Fibroblast of skin of abdomen (primary cell): Measurements from ENCODE around the gene TIPRL.
A peak's percentile ranks its signal among the peaks of the same experiment; 100 is the strongest.
"Not testable (repeated sequence)": the region's sequence is repeated elsewhere in the genome, so short reads cannot be mapped to it uniquely, and the experiment has no call there.

Experiments used
- DNase-seq: peaks from one replicate; pipeline ENCODE4 v3.0.0-alpha.2; 2013

Gene TIPRL

DNA sequence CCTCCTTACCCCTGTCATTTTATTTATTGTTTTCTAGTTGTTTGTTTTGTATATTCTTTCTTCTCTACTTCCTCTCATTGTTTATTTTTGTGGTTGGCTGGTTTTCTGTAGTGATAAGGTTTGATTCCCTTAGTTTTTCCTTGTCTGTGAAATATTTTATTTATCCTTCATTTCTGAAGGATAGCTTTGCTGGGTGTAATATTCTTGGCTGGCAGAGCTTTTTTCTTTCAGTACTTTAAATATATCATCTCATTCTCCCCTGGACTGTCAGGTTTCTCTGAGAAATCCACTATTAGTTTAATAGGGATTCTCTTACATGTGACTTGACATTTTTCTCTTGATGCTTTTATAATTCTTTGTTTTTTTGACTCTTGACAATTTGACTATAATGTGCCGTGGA lies 18.8 kb upstream of the TIPRL start:
- DNase-seq, result no peak

DNA sequence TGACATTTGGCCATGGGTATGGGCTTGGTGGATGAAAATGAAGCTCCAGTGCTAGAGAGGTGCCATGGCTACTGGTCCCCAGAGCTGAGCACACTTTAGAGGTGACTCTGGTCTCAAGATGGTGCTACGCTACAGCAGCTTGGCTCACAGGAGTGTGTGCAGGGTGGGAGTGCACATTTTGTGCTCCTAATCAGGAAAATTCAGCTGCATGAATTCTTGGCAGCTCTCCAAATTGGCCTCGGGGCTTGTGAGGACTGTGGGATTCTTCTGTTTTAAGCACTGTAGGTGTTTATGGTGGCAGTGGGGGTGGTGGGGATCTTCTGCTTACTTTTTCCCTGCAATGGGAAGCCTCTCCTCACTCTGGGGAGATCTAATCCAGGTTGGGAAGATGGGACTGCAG lies 17.3 kb upstream of the TIPRL start:
- no peak for DNase-seq

DNA sequence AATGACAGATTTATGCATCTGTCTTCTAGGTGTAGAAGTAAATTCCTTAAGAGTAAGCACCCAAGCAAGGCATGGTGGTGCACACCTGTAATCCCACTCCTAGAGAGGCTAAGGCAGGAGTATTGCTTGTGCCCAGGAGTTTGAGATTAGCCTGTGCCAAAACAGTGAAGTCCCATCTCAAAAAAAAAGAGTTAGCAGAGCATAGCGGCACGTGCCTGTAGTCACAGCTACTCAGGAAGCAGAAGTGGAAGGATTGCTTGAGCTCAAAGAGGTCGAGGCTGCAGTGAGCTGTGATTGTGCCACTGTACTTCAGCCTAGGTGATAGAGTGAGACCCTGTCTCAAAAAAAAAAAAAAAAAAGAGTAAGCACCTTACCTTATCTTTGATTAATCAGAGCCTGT lies 15.1 kb upstream of the TIPRL start:
- no peak for DNase-seq

DNA sequence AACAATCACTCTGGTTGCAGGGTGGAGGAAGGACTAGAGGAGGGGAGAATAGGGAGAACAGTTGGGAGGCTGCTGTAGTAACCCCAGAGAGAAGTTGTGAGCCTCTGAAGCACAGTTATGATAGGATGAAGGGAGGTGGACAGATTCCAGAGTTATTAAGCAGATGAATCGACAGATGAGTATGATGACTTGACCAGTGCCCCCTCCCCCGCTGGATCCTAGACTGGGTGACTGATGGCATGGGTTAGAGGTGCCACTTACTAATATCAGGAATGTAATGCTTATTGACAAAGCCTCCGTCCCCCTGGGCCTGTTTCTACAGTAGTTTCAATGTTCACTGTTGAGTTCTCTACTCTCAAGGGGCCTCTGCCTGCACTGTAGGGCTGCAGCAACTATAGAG lies 14.0 kb upstream of the TIPRL start:
- peak; percentile 41 for DNase-seq

DNA sequence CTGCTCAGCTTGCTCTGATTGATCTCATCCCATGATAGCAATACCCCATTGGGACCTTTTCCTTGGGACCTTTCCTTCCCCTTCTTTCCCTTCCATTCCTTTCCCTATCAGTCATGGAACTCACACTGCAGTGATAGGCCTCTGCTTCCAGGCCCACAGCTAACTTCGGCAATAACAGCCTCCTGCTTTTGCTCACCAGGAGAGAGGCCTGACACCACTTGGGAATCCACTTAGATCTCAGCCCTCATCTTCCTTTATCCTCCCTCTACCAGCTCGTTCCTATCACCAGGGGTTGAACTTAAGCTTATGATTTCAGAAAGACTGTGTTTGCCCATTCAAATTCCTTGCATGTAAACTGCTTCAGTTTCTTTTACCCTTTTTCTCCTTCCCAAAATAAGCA lies 11.0 kb upstream of the TIPRL start:
- no peak for DNase-seq

DNA sequence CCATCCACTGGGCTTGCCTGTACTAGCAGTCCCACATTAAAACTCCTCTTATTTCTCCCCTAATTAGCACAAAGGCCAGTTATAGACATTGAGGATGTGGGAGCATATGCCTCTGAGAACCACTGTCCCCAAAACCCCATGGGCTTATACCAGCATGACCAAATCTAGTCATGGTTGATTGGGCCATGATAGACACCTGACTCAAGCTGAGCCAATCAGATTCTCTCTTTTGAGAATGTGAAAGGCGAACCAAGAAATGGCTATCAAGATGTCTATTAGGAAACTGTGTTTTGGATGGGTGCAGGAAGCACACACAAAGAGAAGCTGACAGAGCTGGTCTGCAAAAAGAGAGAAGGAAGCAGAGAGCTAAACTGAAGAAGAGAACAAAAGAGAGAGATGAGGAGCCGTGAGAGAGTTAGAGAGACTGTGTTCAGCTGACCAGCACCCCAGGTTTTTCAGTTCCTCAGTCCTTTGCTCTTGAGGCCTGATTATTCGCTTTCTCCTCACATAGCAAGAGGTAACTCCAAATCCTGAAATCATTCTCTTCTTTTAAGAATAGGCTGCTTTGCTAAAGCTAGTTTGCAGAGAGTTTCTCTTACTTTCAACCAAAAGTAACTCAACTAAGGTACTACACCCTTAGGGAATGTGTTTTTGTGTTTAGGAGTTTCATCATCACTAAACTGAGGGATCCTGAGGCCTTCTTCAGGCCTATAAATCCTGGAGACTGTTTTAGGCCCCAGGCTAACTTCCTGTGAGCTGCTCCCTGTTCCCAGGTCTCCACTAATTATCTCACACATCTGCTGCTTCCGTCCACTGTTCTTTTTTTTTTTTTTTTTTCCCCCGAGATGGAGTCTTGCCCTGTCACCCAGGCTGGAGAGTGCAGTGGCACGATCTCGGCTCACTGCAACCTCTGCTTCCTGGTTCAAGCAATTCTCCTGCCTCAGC lies 7.9 kb upstream of the TIPRL start:
- no peak for DNase-seq

DNA sequence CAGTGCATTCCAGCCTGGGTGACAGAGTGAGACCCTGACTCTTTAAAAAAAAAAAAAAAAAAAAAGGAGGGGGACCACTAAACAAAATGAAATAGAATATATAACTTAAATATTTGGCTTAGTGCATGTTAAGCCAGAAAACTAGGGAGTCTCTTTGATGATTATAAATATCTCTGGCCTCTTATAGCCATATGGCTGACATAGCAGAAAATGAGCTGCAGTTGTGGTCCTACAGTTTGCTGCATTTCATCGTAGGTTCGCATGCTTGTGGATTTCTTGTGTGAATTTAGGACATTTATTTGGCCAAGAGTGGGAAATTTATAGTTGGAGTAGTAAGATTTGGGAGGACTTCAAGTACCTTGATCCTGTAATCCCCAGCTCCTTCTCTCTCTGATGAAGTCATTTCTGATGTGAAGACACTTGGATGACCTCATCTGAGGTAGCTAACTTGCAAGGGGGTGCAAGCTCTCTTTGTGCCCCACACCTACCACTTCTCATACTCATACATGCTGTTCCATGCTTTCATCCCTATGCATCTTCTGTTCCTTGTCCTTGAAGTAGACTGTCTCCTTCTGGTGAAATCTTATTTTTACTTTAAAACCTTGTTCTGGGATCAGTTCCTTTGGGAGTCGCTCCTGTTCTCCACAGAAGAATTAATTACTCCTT lies 6.4 kb upstream of the TIPRL start:
- no peak for DNase-seq

DNA sequence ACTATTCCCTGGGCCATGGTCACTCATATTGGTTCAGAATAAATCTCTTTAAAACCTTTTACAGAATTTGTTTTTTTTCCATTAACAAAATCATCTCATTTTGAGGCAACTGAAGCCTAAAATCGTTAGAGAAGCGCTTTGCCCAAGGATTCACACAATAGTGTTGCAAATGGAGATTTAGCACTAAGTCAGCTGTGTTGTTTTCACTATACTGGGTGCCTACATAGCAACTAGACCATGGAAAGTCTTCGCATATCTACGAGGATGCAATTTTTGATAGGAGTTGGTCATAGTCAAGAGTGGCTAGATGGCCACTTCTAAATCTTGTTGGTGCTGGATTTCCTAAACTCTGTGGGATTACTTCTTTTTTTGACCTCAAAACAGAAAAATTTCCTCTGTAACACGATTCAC lies 530 bp upstream of the TIPRL start:
- DNase-seq, result no peak

DNA sequence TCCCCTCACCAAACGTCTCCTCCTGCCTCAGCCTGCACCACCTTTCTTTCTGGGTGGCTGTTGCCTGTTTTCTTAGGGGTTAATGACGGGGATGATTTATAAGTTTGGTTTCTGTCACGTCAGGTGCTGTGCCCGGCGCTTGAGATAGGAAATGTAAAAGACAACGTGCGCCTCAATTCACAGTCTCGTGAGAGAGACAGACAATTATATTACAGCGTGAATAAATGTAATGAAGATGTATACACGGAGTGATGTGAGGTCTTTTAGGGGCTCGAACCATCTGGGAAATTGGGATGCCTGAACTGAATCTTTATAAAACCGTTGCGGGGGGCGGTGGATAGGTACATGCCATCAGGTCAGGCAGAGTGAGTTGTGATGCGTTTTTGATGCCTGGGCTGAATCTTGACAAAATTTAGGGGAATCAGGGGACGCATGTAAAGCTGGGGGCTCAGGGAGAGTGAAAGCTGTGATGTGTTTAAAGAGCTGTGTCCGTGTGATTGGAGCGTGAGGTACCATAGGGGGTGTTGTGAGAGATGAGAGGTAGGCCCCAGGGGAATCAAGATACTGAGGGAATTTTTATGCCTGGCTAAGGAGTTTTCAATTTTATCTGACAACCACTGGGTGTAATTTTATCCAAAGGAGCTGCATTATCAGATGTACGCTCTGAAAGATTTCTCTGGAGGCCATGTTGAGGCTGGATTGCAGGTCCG lies 831 bp downstream of the TIPRL start:
- DNase-seq, result peak; percentile 18

DNA sequence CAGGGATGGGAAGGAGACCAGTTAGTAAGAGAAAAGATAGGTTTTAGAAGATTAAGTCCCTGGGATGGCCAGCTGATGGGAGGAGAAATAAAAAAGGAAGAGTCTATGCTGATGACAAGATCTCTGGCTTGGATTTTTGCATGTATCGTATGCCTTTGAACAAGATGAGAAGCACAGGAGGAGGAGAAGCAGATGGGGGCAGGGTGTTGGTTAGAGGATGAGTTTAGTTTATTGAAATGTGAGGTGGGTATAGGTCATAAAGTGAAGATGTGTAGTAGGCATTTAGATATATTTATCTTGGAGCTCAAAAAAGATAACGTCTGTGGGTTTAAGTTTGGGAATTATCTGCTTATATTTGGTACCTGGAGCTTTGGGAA lies 1.4 kb downstream of the TIPRL start:
- no peak for DNase-seq

DNA sequence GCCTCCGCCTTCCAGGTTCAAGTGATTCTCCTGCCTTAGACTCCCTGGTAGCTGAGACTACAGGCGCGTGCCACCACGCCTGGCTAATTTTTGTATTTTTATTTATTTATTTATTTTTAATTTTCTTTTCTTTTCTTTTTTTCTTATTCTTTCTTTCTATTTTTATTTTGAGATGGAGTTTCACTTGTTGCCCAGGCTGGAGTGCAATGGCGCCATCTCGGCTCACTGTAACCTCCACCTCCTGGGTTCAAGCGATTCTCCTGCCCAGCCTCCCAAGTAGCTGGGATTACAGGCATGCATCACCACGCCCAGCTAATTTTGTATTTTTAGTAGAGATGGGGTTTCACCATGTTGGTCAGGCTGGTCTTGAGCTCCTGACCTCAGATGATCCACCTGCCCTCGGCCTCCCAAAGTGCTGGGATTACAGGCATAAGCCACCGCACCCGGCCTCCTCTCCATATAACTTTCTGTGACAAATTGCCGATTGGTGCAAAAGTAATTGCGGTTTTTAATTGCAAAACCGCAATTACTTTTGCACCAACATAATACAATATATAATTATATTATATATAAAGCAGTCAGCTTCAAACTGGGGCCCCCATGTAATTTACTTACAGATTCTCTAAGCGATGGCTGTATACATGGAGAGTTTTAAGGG lies 2.4 kb downstream of the TIPRL start:
- DNase-seq, result not testable (repeated sequence)

DNA sequence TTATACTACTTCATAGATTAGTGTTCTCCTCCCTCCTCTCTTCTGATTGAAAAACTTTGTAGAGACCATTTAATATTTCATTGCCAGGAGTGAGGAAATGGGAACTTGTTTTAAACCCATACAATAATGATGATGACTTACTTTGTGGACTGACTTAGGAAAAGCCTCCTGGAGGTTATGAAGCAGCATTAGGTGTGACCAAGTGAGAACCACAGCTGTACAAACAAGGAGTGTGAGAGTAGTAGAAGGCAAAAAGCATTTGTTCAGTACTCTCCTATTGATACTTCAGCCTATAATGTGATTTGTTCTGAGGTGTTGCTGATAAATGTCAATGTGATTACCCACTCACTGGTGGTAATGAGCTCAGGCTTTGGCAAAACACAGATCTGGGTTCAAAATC lies 8.4 kb downstream of the TIPRL start:
- DNase-seq, result no peak

DNA sequence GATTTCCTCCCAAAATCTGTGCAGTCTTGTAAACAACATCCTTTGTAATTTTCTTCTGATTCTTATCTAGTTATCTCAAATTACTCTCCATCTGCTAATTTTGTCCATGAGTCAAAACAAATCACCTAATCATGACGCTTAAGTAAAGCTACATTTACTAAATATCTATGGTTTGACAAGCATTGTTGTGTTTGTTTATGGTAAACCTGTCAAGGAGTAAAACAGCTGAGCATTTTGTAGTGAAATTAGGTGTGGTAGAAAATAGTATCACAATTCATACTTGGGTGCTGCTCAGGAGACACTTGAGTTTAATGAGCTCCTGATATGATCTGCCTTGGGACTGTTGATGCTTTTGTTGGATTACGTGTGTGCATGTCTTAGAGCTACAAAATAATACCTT lies 11.6 kb downstream of the TIPRL start:
- no peak for DNase-seq

DNA sequence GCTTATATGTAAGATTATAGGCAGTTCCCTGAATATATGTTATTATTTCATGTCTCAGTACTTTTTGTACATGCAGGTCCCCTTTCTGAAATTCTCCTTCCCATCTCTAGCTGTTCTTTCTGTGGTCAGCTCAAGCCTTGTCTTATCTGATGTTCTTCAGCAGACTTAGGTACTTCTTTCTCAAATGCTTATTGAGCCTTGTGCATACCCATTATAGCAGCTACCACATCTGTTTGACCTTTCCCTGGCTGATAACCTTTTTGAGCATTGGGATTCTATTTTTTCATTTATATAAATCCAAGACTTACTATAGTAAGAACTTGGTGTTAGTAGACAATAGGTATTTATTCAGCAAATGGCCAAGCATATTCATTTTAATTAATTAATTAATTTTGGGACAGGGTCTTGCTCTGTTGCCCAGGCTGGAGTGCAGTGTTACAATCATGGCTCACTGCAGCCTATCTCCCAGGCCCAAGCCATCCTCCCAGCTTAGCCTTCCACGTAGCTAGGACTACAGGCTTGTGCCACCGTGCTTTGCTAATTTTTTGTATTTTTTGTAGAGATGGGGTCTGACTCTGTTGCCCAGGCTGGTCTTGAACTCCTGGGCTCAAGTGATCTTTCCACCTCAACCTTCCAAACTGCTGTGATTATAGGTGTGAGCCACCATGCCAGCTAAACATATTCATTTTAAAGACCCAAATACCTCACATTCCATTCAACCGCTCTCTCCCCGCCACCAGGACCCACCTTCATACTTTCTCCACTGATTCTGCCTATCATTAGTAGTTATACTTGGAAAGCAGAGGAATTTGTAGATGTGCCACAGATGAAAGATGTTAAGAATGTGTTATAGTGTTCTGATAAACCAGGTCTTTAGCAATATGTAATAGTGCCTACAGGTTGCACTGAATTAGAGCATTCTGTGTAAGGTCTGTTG lies 16.7 kb downstream of the TIPRL start:
- DNase-seq, result no peak

DNA sequence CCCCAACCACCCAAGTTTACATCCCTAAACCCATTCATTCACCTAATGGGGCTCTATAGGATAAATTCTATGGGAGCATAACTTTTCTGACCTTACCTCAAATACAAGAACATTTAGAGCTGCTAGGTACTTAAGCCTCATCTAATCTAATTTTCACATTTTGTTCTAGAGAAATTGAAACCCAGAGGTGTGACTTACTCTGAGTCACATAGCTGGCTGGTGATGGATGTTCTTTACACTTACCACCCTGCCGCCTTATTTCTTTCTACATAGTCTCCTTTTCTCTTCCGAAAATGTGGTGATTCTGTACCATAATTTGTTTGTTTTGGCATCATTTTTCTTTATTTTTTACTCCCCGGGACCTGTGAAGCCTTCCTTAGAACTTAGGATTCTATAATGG lies 20.3 kb downstream of the TIPRL start:
- DNase-seq, result no peak

DNA sequence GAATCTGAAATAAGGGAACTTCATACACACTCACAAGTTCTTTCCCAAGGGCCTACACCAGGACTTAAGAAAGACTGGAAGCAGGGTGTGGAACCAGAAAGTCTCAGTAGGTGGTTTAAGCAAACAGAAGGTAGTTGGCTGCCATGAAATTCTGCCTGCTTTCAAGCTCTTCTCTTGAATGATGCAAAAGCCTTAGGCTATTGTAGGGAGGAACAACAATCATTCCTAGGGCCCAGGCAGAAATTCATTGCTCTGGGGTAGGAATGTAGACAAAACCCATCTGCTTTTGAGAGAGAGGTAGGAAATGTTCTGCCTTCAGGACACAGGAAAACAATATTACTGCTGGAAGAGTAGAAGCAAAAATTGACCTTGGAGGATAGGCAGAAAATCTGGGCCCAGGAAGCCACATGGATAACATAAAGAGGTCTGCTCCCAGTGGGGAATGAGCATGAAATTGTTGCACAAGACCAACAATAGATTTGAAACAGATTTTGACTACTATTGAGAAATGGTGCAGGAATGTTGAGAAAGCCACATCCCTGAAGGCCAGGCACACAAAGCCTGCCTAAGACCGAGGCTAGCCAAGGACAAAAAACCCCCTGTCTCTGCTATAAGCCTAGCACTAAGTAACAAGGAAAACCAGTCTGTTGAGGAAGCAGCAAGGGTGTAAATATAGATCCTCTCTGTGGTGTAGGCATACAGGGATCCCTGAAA lies 24.3 kb downstream of the TIPRL start:
- DNase-seq, result peak; percentile 98

DNA sequence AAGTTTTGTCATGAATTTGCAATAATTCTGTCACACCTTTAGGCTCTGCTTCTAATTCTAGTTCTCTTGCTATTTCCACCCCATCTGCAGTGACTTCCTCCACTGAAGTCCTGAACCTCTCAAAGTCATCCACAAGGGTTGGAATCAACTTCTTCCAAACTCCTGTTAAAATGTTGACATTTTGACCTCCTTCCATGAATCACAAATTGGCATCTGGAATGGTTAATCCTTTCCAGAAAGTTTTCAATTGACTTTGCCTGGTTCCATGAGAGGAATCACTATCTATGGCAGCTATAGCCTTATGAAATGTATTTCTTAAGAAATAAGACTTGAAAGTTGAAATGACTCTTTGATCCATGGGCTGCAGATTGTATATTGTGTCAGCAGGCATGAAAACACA lies 27.3 kb downstream of the TIPRL start:
- DNase-seq, result peak; percentile 6

DNA sequence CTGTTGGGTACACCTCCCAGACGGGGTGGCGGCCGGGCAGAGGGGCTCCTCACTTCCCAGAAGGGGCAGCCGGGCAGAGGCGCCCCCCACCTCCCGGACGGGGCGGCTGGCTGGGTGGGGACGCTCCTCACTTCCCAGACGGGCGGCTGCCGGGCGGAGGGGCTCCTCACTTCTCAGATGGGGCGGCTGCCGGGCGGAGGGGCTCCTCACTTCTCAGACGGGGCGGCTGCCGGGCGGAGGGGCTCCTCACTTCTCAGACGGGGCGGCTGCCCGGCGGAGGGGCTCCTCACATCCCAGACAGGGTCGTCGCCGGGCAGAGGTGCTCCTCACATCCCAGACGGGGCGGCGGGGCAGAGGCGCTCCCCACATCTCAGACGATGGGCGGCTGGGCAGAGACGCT lies 28.9 kb downstream of the TIPRL start:
- DNase-seq, result not testable (repeated sequence)

DNA sequence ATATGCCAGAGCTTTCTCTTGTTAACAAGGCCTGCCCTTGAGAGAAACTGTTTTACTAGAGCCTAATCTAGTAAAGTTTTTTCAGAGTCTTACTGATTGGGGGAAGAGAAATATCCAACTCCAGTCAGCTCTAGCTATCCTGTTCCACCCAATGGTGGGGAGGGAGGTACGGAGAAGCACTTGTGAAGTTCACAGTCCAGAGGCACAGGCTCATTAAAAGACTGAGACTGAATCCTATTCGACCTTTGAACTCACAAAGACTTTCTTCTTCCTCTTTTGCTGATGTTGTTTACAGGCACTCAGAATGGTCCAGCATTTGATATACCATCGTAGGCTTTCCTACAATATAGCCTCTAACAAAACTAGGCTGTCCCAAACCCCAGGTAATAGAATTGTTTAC lies 31.6 kb downstream of the TIPRL start:
- DNase-seq, result no peak

DNA sequence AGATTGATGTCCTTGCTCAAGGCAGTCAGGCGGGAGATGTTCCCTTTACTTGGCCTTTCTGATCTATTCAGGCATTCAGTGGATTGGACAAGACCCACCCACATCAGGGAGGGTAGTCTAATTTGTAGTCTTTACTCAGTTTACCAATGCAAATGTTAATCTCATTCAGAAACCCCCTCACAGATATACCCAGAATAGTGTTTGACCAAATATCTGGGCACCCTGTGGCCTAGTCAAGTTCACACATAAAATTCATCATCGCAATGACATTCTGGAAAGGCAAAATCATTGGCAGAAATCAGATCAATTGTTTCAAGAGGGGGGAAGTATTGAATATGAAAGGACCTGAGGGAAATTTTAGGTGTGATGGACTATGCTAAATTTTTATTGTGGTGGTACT lies 34.6 kb downstream of the TIPRL start:
- DNase-seq, result no peak

DNA sequence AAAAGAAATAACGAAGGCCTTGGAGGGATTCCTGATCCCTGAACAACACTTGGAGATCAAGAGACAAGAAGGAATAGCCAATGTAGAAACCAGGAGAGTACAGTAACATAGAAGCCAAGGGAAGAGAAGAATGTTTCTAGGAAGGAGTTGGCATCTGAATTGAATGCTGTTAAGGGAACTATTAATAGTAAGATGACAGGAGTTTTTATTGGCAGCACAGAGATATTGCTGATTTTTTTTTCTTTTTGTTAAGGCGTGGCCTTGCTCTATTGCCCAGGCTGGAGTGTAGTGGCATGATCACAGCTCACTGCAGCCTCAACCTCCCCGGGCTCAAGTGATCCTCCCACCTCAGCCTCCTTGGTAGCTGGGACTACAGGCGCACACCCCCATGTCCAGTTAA lies 37.4 kb downstream of the TIPRL start:
- DNase-seq, result no peak
